Liver (tissue), 9 donors: ENCODE results near the gene TGM4. TPM values are rescaled to one million over a fixed set of nuclear protein-coding genes. Genes with fewer than 3 reads are reported as not detected.

Experiments used
- DNase-seq: peaks from one replicate; pipeline ENCODE4 v3.0.0-alpha.2; 2017; ENCODE audit warnings: low spot score
- H3K27ac ChIP-seq, 2 donors: one replicate each; pipeline ENCODE4 v1.7.0; 2013; ENCODE audit warnings: inconsistent platforms in 2 of 2, low read length in 2 of 2, control low read depth in 1 of 2, low read depth in 1 of 2, mild to moderate bottlenecking in 1 of 2
- H3K27me3 ChIP-seq, 4 donors: one replicate each; pipeline versions ENCODE4 v1.6.1 to v1.7.0; 2013; ENCODE audit warnings: low read length in 3 of 4, inconsistent platforms in 1 of 4, mild to moderate bottlenecking in 1 of 4, moderate library complexity in 1 of 4; ENCODE audit not compliant: control insufficient read depth in 4 of 4, insufficient read depth in 4 of 4
- H3K36me3 ChIP-seq, 4 donors: one replicate each; pipeline versions ENCODE4 v1.6.1 to v1.7.0; 2013; ENCODE audit warnings: low read length in 3 of 4, mild to moderate bottlenecking in 3 of 4, low read depth in 1 of 4, moderate library complexity in 1 of 4; ENCODE audit not compliant: control insufficient read depth in 4 of 4, insufficient read depth in 3 of 4
- H3K4me1 ChIP-seq, 4 donors: one replicate each; pipeline versions ENCODE4 v1.6.1 to v1.7.0; 2013; ENCODE audit warnings: low read length in 3 of 4, mild to moderate bottlenecking in 3 of 4, moderate library complexity in 1 of 4; ENCODE audit not compliant: control insufficient read depth in 4 of 4, insufficient read depth in 4 of 4
- H3K4me3 ChIP-seq, 3 donors: one replicate each; pipeline versions ENCODE4 v1.6.1 to v1.7.0; 2013; ENCODE audit warnings: low read length in 3 of 3, control low read depth in 1 of 3, low read depth in 1 of 3, mild to moderate bottlenecking in 1 of 3
- H3K9ac ChIP-seq, 2 donors: one replicate each; pipeline ENCODE4 v1.7.0; 2013; ENCODE audit warnings: low read length in 2 of 2, mild to moderate bottlenecking in 2 of 2, moderate library complexity in 2 of 2, control low read depth in 1 of 2, low read depth in 1 of 2
- H3K9me3 ChIP-seq, 4 donors: one replicate each; pipeline versions ENCODE4 v1.6.1 to v1.7.0; 2013; ENCODE audit warnings: low read length in 3 of 4; ENCODE audit not compliant: control insufficient read depth in 4 of 4
- EGR1 ChIP-seq, 2 donors: IDR thresholded peaks; 2 replicates each; pipeline ENCODE4 v1.6.1; 2016 to 2018; ENCODE audit warnings: antibody characterized with exemption in 2 of 2, low read depth in 2 of 2
- FOXA2 ChIP-seq: IDR thresholded peaks from 2 replicates; pipeline ENCODE4 v1.6.1; 2016; ENCODE audit warnings: antibody characterized with exemption
- HNF4A ChIP-seq, 2 donors: conservative IDR thresholded peaks; 2 replicates each; pipeline ENCODE4 v1.6.1; 2016; ENCODE audit warnings: antibody characterized with exemption in 2 of 2, mild to moderate bottlenecking in 2 of 2
- HNF4G ChIP-seq: IDR thresholded peaks from 2 replicates; pipeline ENCODE4 v1.6.1; 2016; ENCODE audit warnings: antibody characterized with exemption
- JUND ChIP-seq, 2 donors: IDR thresholded peaks; 2 replicates each; pipeline ENCODE4 v1.6.1; 2016; ENCODE audit warnings: antibody characterized with exemption in 2 of 2
- NR2F2 ChIP-seq: IDR thresholded peaks from 2 replicates; pipeline ENCODE4 v1.6.1; 2016; ENCODE audit warnings: antibody characterized with exemption
- TAF1 ChIP-seq: conservative IDR thresholded peaks from 2 replicates; pipeline ENCODE4 v1.6.1; 2016; ENCODE audit warnings: antibody characterized with exemption, mild to moderate bottlenecking
- YY1 ChIP-seq: IDR thresholded peaks from 2 replicates; pipeline ENCODE4 v1.6.1; 2016; ENCODE audit warnings: antibody characterized with exemption, mild to moderate bottlenecking
- WGBS: extraction: QIAGEN DNeasy Blood & Tissue Kit; methylation state at CpG from one replicate; pipeline ENCODE4 v1.1.7; 2013; 5-methylcytosine and 5-hydroxymethylcytosine counted together
- polyA plus RNA-seq, 2 donors: library from polyadenylated mRNA; stranded (reverse) in 1 of 2; unstranded in 1 of 2; fragments of 200-250 nt in 1 of 2; fragments of >200 nt in 1 of 2; fragmentation: Nextera tagmentation in 1 of 2; extraction: Ambion mirVana in 1 of 2; gene quantifications; one replicate each; pipeline versions ENCODE4 v1.2.1 to v1.2.3, GENCODE V29; 2013 to 2015
- total RNA-seq, 2 donors: library from RNA; depleted of rRNA; stranded (reverse); fragments of >200 nt; gene quantifications; one replicate each; pipeline ENCODE4 v1.2.3, GENCODE V29; 2014
- TF ChIP-seq, protein P1 (sequence below): fragments of 150-350 bp; IDR thresholded peaks from 2 replicates; pipeline ENCODE4 v1.5.1; 2017; ENCODE audit warnings: improper control_type of control experiment, low read depth, low read length; ENCODE audit not compliant: missing input control
- TF ChIP-seq, protein P2 (sequence below): IDR thresholded peaks from 2 replicates; pipeline ENCODE4 v1.6.1; 2016; ENCODE audit warnings: antibody characterized with exemption
- TF ChIP-seq, protein P3 (sequence below): IDR thresholded peaks from 2 replicates; pipeline ENCODE4 v1.6.1; 2016; ENCODE audit warnings: antibody characterized with exemption
- TF ChIP-seq, protein P4 (sequence below): IDR thresholded peaks from 2 replicates; pipeline ENCODE4 v1.6.1; 2016; ENCODE audit warnings: antibody characterized with exemption
- donor health status: healthy.
- donor health status: healthy.
- donor health status: healthy.
- donor health status: healthy.
- donor health status: healthy.

TGM4 gene
- total and polyA plus RNA-seq, 4 donors, result not detected

DNA sequence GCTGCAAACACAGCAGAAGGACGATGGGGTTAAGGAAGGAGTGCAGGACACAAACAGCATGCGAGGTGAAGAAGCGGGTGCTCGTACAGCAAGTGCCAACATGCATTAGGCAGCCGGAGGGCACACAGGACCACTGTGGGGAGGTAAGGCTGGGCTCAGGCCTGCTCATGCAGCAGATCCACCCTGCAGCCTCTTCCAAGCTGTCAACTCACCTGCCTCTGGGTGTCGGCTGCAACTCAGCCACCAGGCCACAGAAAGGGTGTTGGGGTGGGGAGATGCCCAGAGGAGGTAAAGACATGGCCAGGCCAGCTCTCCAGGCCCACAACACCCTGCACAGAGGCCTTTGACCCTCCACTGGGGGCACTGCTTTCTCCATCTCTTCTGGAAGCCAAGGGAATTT is 44.2 kb downstream of the TGM4 start:
- WGBS, result 97% methylated on average over 6 of the region's 6 CpGs
- H3K9me3 ChIP-seq, result no peaks in the 10 kb centered on the region
- H3K4me1 ChIP-seq, result no peaks in the 10 kb centered on the region
- H3K36me3 ChIP-seq, result peaks cover 0 to 17% (median 9%) of the 10 kb centered on the region in 4 donors
- no peak for DNase-seq
- H3K9ac ChIP-seq, result no peak overlapping the region
- no peak overlapping the region for H3K4me3 ChIP-seq
- H3K27me3 ChIP-seq, result no peaks in the 10 kb centered on the region
- TF ChIP-seq TAF1 (no peak), NR2F2 (no peak), JUND (IDR thresholded peaks at IDR 0.05) (no peak), YY1 (no peak), EGR1 (IDR thresholded peaks at IDR 0.05; ENCODE audit: low read depth in 2 of 2) (no peak), HNF4A (conservative IDR thresholded peaks at IDR 0.05) (no peak), FOXA2 (no peak)
- TF ChIP-seq, protein P1, sequence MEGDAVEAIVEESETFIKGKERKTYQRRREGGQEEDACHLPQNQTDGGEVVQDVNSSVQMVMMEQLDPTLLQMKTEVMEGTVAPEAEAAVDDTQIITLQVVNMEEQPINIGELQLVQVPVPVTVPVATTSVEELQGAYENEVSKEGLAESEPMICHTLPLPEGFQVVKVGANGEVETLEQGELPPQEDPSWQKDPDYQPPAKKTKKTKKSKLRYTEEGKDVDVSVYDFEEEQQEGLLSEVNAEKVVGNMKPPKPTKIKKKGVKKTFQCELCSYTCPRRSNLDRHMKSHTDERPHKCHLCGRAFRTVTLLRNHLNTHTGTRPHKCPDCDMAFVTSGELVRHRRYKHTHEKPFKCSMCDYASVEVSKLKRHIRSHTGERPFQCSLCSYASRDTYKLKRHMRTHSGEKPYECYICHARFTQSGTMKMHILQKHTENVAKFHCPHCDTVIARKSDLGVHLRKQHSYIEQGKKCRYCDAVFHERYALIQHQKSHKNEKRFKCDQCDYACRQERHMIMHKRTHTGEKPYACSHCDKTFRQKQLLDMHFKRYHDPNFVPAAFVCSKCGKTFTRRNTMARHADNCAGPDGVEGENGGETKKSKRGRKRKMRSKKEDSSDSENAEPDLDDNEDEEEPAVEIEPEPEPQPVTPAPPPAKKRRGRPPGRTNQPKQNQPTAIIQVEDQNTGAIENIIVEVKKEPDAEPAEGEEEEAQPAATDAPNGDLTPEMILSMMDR, result no peak
- TF ChIP-seq, protein P2, sequence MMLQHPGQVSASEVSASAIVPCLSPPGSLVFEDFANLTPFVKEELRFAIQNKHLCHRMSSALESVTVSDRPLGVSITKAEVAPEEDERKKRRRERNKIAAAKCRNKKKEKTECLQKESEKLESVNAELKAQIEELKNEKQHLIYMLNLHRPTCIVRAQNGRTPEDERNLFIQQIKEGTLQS, result no peak
- TF ChIP-seq, protein P3, sequence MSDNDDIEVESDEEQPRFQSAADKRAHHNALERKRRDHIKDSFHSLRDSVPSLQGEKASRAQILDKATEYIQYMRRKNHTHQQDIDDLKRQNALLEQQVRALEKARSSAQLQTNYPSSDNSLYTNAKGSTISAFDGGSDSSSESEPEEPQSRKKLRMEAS, result no peak
- H3K27ac ChIP-seq, result no peak overlapping the region

DNA sequence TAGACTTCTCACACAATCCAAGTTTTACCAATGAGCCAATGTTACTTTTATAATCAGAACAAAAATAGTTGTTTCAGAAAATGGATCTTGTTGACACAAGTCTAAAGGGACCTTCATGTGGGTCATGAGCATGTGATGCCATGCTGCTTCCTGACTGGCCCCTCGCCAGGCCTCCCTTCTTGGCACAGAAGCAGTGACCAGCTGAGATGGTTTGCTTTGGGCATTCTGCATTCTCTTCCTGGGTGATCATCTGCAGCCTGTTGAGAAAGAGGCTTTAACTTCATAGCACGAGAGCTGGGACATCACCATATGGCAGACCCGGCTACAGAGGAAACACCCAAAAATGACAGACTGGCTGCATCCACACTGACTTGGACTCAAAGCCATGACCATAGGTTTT is 45.7 kb downstream of the TGM4 start:
- no peak overlapping the region for H3K9ac ChIP-seq
- no peaks in the 10 kb centered on the region for H3K9me3 ChIP-seq
- H3K27me3 ChIP-seq, result no peaks in the 10 kb centered on the region
- H3K4me3 ChIP-seq, result no peak overlapping the region
- TF ChIP-seq HNF4G, result no peak
- 97% methylated on average over 3 of the region's 3 CpGs for whole genome bisulfite sequencing
- DNase-seq, result no peak
- H3K36me3 ChIP-seq, result peaks cover 0 to 17% (median 10%) of the 10 kb centered on the region in 4 donors
- H3K4me1 ChIP-seq, result no peaks in the 10 kb centered on the region
- no peak overlapping the region for H3K27ac ChIP-seq

DNA sequence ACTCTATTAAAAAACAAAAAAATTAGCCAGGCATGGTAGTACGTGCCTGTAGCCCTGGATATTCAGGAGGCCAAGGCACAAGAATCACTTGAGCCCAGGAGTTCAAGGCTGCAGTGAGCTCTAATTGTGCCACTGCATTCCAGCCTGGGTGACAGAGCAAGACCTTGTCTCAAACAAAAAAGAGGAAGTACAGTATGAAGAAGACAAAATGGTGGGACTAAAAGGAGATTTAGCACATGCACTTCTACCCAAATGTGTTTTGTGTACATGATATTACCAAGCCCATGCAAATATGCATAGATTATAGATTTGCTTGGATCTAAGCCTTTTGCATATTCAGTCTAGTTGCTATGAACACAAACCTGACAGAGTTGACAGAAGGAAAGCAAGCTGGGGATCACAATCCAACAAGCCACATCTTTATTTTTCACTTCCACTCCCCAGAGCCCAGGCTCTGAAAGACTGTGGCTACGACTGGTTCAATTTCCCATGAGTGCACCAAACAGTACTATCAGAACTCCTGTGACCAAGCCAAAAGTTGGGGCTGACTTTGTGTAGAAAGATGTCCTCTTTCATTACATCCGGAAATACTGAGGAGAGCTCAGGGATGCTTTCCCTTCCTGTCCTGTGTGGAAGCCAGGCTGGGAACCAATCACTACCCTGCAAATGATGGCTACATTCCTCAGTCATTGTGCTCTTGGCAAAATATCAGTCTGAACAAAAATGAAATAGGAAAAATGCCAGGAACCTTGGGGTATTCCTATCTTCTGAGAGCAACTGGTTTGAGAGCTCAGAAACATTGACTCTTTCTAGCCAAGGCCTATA is 49.4 kb downstream of the TGM4 start:
- peaks cover 7 to 43% (median 20%) of the 10 kb centered on the region in 4 donors for H3K36me3 ChIP-seq
- no peak for DNase-seq
- no peak overlapping the region for H3K27ac ChIP-seq
- 89% methylated on average over 3 of the region's 3 CpGs for WGBS
- H3K9me3 ChIP-seq, result no peaks in the 10 kb centered on the region
- no peak for TF ChIP-seq TAF1
- TF ChIP-seq, protein P4, sequence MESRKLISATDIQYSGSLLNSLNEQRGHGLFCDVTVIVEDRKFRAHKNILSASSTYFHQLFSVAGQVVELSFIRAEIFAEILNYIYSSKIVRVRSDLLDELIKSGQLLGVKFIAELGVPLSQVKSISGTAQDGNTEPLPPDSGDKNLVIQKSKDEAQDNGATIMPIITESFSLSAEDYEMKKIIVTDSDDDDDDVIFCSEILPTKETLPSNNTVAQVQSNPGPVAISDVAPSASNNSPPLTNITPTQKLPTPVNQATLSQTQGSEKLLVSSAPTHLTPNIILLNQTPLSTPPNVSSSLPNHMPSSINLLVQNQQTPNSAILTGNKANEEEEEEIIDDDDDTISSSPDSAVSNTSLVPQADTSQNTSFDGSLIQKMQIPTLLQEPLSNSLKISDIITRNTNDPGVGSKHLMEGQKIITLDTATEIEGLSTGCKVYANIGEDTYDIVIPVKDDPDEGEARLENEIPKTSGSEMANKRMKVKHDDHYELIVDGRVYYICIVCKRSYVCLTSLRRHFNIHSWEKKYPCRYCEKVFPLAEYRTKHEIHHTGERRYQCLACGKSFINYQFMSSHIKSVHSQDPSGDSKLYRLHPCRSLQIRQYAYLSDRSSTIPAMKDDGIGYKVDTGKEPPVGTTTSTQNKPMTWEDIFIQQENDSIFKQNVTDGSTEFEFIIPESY, result no peak
- TF ChIP-seq, protein P3, result no peak
- TF ChIP-seq, protein P2, result no peak
- no peak overlapping the region for H3K4me3 ChIP-seq
- H3K27me3 ChIP-seq, result no peaks in the 10 kb centered on the region
- H3K9ac ChIP-seq, result no peak overlapping the region
- no peaks in the 10 kb centered on the region for H3K4me1 ChIP-seq
